Epithelial cell of proximal tubule (primary cell): ENCODE results near the gene OTOS. TPM values are rescaled to one million over a fixed set of nuclear protein-coding genes. Genes with fewer than 3 reads are reported as not detected.

Source experiments
- DNase-seq: peaks from one replicate; pipeline ENCODE4 v3.0.0-alpha.2; 2011; ENCODE audit warnings: low read depth
- H3K4me3 ChIP-seq: 2 replicates; pipeline ENCODE4 v1.5.1; 2011; ENCODE audit warnings: low read depth, mild to moderate bottlenecking, low read length
- total RNA-seq: library from RNA; depleted of rRNA; stranded (reverse); fragments of >200 nt; gene quantifications from 2 replicates; pipeline ENCODE4 v1.2.3, GENCODE V29; 2015
- TF ChIP-seq, protein P1 (sequence below): conservative IDR thresholded peaks from 2 replicates; pipeline ENCODE4 v1.5.1; 2012; ENCODE audit warnings: low read depth, mild to moderate bottlenecking, low read length

OTOS gene
- total RNA-seq, 1 donor from 2014 or later = not detected

DNA sequence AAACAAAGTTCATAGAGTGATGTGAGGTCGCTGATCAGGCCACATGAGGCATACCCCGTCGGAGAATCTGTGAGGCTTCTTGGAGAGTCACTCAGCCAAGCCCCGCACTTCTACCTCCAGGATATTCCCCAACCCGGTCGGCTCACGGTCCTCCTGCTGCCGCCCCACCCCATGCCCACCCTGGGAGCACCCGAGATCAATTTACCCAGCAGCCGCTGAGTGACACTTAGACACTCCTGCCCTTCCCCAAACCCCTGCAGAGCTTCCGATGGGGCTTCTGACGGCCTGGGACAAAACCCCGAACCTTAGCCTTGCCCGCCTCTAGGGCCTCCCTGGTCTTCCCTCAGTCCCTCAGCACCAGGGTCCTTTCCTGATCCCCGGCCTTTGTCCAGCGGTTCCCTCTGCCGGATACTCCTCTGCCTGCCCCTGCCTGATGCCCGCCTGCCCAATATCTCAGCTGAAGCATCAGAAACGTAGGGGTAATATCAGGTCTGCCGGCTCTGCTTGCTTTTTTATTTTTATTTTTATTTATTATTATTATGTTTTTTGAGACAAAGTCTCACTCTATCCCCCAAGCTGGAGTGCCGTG, 18.9 kb upstream of the OTOS start:
- DNase-seq = no peak

DNA sequence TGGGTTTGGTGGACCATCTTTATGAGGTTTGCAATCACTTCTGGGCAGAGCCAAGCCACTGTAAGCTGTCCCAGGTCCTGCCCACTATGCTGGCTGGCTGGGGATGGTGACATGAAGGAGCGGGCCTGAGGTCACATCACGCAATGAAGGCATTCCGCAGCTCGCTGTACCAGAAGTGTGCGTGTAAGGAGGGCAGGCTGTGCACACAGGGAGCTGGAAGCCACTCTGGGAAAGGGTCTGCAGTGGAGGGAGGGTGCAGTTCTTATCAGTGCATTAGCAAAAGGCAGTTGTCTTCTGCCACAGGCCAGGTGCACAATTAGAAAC, 16.7 kb upstream of the OTOS start:
- TF ChIP-seq, protein P1, sequence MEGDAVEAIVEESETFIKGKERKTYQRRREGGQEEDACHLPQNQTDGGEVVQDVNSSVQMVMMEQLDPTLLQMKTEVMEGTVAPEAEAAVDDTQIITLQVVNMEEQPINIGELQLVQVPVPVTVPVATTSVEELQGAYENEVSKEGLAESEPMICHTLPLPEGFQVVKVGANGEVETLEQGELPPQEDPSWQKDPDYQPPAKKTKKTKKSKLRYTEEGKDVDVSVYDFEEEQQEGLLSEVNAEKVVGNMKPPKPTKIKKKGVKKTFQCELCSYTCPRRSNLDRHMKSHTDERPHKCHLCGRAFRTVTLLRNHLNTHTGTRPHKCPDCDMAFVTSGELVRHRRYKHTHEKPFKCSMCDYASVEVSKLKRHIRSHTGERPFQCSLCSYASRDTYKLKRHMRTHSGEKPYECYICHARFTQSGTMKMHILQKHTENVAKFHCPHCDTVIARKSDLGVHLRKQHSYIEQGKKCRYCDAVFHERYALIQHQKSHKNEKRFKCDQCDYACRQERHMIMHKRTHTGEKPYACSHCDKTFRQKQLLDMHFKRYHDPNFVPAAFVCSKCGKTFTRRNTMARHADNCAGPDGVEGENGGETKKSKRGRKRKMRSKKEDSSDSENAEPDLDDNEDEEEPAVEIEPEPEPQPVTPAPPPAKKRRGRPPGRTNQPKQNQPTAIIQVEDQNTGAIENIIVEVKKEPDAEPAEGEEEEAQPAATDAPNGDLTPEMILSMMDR = no peak
- H3K4me3 ChIP-seq = no peak overlapping the region
- DNase-seq = no peak

More for the DNA sequence above, 18.9 kb upstream of the OTOS start:
- no peak overlapping the region for H3K4me3 ChIP-seq
- TF ChIP-seq, protein P1 = no peak

DNA sequence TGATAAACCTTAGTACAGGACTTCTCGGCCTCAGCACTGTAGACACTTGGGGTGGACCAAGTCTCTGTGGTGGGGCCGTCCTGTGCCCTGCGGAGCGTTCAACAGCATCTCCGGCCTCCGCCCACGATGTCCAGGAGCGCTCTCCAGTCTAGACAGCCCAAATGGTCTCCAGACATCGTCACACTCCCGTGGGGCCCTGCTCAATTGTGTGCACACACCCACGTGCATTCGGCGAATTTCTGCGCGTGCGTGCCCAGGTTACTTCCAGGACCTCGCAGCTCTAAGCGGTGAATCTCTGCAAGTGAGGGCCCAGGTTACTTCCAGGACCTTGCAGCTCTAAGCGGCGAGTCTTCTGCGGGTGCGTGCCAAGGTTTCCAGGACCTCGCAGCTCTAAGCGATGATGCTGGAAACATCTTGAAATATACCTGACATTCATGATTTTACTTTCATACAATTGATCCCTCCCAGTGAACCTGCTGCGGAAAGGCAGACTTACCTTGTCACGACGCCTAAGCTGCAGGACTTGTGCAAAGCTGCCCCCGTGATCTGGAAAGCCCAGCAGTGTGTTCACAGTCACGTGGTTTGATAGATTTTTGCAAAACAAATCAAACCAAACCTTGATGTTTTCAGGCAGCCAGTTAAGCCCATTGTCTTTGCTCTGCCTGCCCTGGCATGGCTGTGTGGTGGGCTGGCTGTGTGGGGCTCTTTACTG, 16.1 kb upstream of the OTOS start:
- TF ChIP-seq, protein P1 = no peak
- H3K4me3 ChIP-seq = no peak overlapping the region
- no peak for DNase-seq

DNA sequence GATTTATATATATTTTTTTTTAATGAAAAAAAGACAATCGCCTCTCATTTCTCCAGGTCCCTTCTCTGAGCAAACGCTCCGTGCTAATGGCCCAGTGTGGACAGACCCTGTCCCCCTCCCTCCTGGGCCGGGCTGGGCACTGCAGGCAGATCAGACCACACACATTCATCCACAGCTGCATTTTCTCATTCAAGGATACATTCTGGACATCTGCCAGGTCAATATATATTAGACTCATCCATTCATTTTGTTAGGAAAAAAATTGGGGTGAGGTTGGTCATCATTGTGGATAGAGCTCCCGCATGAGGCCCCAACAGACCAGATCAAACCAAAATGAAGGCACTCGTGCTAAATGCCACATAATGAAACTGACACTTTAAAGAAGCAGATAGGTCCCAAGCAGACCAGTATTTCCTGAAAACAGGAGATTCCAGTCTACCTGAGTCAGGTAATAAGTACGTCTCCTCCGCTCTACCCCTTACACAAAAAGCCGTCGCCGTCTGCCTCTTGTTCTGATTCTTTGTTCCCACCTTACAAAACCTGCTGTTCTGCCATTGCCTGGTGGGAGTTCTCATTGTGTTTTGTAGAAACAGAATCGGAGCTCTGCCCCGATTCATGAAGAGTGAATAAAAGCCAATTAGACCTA, 15.4 kb upstream of the OTOS start:
- DNase-seq = no peak
- TF ChIP-seq, protein P1 = no peak
- no peak overlapping the region for H3K4me3 ChIP-seq

DNA sequence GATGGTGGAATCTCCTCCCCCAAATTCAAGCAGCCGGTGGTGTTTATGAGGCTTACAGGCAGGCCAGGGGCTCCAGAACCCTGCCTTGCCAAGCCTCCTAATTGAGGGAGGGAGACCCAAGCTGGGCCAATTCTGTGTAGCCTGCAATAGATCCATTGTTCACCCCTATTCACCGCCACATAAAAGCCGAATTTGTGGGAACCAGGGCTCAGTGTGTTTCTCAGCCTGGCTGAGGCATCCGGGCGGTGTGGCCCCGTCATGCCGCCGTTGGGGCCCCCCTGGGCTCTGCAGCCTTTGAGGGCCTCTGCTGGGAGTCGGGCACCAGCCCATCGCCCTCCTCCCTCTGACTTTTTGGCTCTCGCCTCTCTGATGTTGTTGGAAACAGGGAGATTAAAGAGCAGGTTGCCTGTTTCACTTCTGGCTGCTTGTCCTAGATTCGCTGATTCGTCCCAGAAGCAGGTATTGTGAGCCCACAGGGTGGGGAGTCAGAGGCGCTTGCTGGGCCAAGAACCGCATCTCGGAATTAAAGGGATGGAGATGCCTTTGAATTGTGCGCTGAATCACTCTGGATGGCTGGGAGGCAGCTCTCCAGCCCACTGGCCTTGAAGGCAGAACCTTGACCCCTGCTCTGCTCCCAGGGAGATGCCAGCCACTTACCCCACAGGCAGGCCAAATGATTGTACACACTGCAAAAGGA, 14.7 kb upstream of the OTOS start:
- DNase-seq = no peak
- TF ChIP-seq, protein P1 = no peak
- H3K4me3 ChIP-seq = no peak overlapping the region

DNA sequence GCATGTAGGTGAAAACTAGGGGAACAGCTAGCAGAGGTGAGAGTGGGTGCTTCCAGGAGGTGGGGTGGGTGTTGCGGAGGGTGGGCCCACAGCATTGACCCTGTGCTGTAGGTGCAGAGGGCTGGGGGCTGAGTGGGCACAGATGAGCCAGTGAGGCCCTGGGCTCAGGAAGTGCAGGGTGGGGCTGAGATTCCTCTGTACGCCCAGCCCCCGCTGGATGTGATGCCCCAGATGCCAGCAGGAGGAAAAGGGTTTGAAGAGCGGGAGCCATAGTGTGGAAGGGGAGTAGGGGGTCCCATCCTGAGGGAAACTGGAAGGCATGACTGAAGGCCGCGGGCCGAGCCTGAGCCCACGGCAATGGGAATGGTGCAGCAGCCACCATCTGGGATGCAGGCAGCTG, 14.1 kb upstream of the OTOS start:
- H3K4me3 ChIP-seq = no peak overlapping the region
- DNase-seq = no peak
- TF ChIP-seq, protein P1 = no peak
